ENCODE data around the gene CPD.

DNA sequence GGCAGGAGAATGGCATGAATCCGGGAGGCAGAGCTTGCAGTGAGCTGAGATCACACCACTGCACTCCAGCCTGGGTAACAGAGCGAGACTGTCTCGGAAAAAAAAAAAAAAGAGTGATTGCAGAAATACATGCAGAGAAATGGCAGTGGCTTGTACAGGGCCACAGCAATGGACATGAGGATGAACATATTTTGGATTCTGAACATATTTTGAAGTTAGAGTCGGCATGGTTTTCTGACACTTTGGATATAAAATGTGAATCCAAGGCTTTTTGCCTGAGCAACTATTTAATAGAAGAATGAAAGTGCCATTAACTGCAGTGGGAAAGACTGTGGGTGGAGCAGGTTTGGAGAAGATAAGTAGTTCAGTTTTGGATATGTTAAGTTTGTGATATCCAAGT is 35.8 kb downstream of the CPD start:
- no peak for TF ChIP-seq POLR2A (IDR thresholded peaks at IDR 0.05)
- TF ChIP-seq POLR2AphosphoS5 (IDR thresholded peaks at IDR 0.05): no peak
- TF ChIP-seq, protein P1, sequence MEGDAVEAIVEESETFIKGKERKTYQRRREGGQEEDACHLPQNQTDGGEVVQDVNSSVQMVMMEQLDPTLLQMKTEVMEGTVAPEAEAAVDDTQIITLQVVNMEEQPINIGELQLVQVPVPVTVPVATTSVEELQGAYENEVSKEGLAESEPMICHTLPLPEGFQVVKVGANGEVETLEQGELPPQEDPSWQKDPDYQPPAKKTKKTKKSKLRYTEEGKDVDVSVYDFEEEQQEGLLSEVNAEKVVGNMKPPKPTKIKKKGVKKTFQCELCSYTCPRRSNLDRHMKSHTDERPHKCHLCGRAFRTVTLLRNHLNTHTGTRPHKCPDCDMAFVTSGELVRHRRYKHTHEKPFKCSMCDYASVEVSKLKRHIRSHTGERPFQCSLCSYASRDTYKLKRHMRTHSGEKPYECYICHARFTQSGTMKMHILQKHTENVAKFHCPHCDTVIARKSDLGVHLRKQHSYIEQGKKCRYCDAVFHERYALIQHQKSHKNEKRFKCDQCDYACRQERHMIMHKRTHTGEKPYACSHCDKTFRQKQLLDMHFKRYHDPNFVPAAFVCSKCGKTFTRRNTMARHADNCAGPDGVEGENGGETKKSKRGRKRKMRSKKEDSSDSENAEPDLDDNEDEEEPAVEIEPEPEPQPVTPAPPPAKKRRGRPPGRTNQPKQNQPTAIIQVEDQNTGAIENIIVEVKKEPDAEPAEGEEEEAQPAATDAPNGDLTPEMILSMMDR (IDR thresholded peaks at IDR 0.05): no peak
- no peak for TF ChIP-seq EP300 (IDR thresholded peaks at IDR 0.05)
